Upper lobe of right lung (tissue), 1 donor: ENCODE measurements around the gene MYCBP2. TPM values are rescaled to one million over a fixed set of nuclear protein-coding genes. Genes with fewer than 3 reads are reported as not detected.
"Not testable (repeated sequence)": the region's sequence is repeated elsewhere in the genome, so short reads cannot be mapped to it uniquely, and the experiment has no call there.

ENCODE experiments used
- ATAC-seq: fragments of 200-7000 bp; cut with Tn5 transposase; one replicate; pipeline ENCODE4 v1.9.1; 2020; ENCODE audit warnings: mild to moderate bottlenecking, moderate library complexity
- DNase-seq: peaks from one replicate; pipeline ENCODE4 v3.0.0-alpha.2; 2020
- H3K27ac ChIP-seq: fragments of 200-600 bp; one replicate; pipeline ENCODE4 v1.8.0; 2022
- H3K27me3 ChIP-seq: fragments of 200-600 bp; one replicate; pipeline ENCODE4 v1.8.0; 2022; ENCODE audit warnings: mild to moderate bottlenecking
- H3K36me3 ChIP-seq: fragments of 200-600 bp; one replicate; pipeline ENCODE4 v1.8.0; 2022
- H3K4me1 ChIP-seq: fragments of 200-600 bp; one replicate; pipeline ENCODE4 v1.8.0; 2022
- H3K4me3 ChIP-seq: fragments of 200-600 bp; one replicate; pipeline ENCODE4 v1.8.0; 2022; ENCODE audit warnings: mild to moderate bottlenecking
- H3K9me3 ChIP-seq: fragments of 200-600 bp; one replicate; pipeline ENCODE4 v1.8.0; 2022
- intact Hi-C: fragments of 100-400 bp; cut with DNase I; formaldehyde crosslinking; loops from one replicate; pipeline ENCODE4 v1.11.0; 2022
- total RNA-seq: library from RNA; stranded (reverse); fragmentation: NEBNext Ultra II Directional; extraction: Animal tissue kit (Norgen Biotek cat#: 25700); gene quantifications from one replicate; pipeline ENCODE4 v1.2.1, GENCODE V29; 2021
- TF ChIP-seq, protein P1 (sequence below): fragments of 200-600 bp; IDR thresholded peaks from one replicate; pipeline ENCODE4 v1.8.0; 2022; ENCODE audit warnings: antibody characterized with exemption
- donor health status: DM: no; HTN: yes; CAD: no; lungs with severe emphysema.

The MYCBP2 gene
- total RNA-seq, 1 donor from 2014 or later, result 94.2 TPM

DNA sequence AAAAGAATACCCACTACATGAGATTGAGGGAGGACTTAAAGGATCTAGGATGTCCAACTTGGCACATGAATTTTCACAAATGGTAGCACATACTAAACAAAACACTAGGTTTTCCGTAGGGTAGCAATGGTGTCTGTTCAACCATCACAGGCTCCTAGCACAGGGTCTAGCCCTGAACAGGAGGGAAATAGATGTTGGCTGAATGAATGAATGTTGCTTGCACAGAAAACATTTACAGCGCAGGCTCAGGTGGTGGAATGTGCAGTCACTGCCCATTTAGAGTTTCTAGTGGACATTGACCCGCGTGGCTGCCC is 1.9 kb upstream of the MYCBP2 start:
- ATAC-seq, result no peak
- intact Hi-C loops, result no loop called here
- H3K9me3 ChIP-seq, result no peaks in the 10 kb centered on the region

DNA sequence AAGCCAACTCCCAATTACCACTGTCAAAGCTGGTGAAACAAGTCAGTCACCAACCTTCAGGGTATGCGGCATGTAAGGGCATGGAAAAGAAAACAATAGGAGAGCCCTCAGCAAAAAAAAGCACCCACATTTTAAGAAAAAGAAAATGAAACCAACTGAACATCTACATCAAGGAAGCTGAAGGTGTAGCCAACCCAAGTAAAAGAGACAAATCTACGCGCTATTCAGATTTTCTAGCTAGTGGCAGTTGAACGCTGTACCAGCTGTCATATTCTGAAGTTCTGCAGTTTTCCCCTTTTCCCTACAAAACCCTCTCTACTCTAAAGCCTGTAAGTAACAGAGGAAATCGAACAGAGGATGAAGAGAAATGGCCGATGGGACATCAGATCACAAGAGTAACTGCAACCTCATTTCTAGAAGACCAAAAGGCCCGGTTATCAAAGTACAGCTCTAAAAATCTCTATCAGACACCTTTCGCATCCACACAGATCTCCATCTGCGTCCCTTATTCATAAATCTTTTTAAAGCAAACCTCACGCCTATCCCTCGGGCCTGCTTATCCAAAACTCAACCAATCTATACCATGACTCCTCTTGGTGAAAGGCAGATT is 1.4 kb downstream of the MYCBP2 start:
- ATAC-seq, result no peak
- Histone ChIP-seq H3K9me3 (no peaks in the 10 kb centered on the region), H3K36me3 (no peaks in the 10 kb centered on the region), H3K4me1 (peaks cover 39% of the 10 kb centered on the region), H3K4me3 (peak overlapping the region; percentile 90), H3K27me3 (no peaks in the 10 kb centered on the region), H3K27ac (peak overlapping the region; percentile 78)
- intact Hi-C loops, result no loop called here
- no peak for DNase-seq
- TF ChIP-seq, protein P1, sequence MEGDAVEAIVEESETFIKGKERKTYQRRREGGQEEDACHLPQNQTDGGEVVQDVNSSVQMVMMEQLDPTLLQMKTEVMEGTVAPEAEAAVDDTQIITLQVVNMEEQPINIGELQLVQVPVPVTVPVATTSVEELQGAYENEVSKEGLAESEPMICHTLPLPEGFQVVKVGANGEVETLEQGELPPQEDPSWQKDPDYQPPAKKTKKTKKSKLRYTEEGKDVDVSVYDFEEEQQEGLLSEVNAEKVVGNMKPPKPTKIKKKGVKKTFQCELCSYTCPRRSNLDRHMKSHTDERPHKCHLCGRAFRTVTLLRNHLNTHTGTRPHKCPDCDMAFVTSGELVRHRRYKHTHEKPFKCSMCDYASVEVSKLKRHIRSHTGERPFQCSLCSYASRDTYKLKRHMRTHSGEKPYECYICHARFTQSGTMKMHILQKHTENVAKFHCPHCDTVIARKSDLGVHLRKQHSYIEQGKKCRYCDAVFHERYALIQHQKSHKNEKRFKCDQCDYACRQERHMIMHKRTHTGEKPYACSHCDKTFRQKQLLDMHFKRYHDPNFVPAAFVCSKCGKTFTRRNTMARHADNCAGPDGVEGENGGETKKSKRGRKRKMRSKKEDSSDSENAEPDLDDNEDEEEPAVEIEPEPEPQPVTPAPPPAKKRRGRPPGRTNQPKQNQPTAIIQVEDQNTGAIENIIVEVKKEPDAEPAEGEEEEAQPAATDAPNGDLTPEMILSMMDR, result no peak

More for the DNA sequence above, 1.9 kb upstream of the MYCBP2 start:
- Histone ChIP-seq H3K4me3 (peak overlapping the region; percentile 92), H3K36me3 (no peaks in the 10 kb centered on the region), H3K27ac (peak overlapping the region; percentile 92), H3K4me1 (peaks cover 28% of the 10 kb centered on the region), H3K27me3 (no peaks in the 10 kb centered on the region)
- no peak for DNase-seq
- TF ChIP-seq, protein P1, result no peak

DNA sequence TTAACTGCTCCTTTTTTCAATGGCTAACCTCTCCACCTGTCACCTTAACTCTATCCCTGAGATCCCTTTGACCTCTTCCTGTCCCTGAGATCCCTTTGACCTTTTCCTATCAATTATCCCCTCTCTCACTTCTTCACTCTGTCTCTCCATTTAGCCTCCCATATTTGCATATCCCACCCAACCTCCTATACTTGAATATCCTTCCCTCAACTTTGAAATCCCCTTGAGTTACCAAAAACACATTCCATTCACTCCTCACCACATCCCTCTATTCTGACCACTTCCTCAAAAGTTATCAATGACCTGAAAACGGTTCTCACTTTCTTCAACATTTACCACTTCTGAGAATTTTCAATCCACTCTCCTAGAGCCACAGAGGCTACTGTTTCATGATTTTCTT is 3.0 kb downstream of the MYCBP2 start:
- ATAC-seq (no peak), DNase-seq (no peak)
- no peaks in the 10 kb centered on the region for H3K27me3 ChIP-seq
- H3K27ac ChIP-seq, result no peak overlapping the region
- TF ChIP-seq, protein P1, result no peak
- peaks cover 41% of the 10 kb centered on the region for H3K4me1 ChIP-seq
- no peaks in the 10 kb centered on the region for H3K9me3 ChIP-seq
- no peak overlapping the region for H3K4me3 ChIP-seq
- H3K36me3 ChIP-seq, result no peaks in the 10 kb centered on the region
- intact Hi-C loops, result no loop called here

DNA sequence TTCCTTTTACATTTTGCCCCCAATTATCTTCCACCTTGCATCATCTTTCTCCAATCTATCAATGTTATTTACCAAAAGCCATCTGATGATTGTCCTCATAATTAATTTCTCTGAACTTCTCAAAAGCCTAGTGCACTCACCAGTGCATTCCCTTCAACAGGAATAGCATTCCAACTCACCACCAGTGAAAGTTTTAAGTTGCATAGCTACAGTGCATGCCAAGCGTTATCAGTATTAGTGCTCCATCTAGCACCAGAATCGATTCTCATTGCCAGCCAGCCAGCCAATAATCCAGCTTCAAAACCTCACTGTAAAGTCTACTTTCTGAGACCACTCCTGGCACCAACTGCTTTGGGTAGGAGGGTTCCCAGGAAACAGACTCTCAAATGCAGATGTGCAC is 7.4 kb downstream of the MYCBP2 start:
- TF ChIP-seq, protein P1, result no peak

DNA sequence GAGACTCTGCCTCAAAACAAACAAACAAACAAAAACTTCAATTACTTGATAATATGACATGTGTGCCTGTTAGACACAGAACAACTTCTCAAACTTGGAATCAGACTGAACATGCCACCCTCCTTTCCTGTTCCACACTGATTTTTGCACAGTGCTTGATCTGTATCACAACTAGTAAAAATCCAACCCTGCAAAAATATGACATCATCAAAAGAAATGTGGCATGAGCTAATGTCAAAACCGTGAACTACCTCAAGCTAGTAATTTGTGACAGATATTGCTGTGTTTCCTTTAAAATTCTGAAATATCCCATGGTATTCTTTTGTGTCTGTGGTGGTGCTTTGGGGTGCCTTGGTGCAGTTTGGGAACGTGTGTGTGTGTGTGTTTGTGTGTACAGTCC is 8.2 kb downstream of the MYCBP2 start:
- DNase-seq, result no peak
- no peaks in the 10 kb centered on the region for H3K27me3 ChIP-seq
- no peak overlapping the region for H3K27ac ChIP-seq
- H3K4me1 ChIP-seq, result peaks cover 29% of the 10 kb centered on the region
- no peak overlapping the region for H3K4me3 ChIP-seq
- TF ChIP-seq, protein P1, result no peak
- ATAC-seq, result no peak
- intact Hi-C loops, result no loop called here
- H3K9me3 ChIP-seq, result no peaks in the 10 kb centered on the region
- H3K36me3 ChIP-seq, result no peaks in the 10 kb centered on the region

More for the DNA sequence above, 7.4 kb downstream of the MYCBP2 start:
- H3K27me3 ChIP-seq, result no peaks in the 10 kb centered on the region
- ATAC-seq, result no peak
- intact Hi-C loops, result no loop called here
- no peaks in the 10 kb centered on the region for H3K36me3 ChIP-seq
- no peak for DNase-seq
- no peak overlapping the region for H3K4me3 ChIP-seq
- H3K27ac ChIP-seq, result no peak overlapping the region
- H3K4me1 ChIP-seq, result peaks cover 37% of the 10 kb centered on the region
- no peaks in the 10 kb centered on the region for H3K9me3 ChIP-seq

DNA sequence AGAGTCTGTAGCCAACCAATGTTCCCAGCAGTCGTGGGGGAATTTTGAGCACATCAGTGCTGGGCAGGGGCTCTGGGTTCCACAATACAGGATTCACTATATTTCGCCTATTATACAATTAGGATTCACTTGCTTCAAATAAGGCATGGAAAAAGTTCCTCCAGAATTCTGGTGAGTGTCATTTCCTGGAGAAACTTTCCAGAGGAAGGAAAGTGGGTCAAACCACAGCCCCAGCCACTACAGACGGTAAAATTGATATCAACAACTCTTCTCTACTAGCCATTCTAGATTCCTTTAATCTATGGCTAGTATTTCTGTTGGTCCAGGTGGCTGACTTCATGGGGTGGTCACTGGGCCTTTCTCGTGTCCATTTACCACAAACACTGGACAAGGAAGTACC is 10.5 kb downstream of the MYCBP2 start:
- peaks cover 21% of the 10 kb centered on the region for H3K4me1 ChIP-seq
- H3K27ac ChIP-seq, result no peak overlapping the region
- H3K27me3 ChIP-seq, result no peaks in the 10 kb centered on the region
- H3K9me3 ChIP-seq, result no peaks in the 10 kb centered on the region
- DNase-seq (no peak), ATAC-seq (no peak)
- no peaks in the 10 kb centered on the region for H3K36me3 ChIP-seq
- intact Hi-C loops, result no loop called here
- no peak overlapping the region for H3K4me3 ChIP-seq
- TF ChIP-seq, protein P1, result no peak

DNA sequence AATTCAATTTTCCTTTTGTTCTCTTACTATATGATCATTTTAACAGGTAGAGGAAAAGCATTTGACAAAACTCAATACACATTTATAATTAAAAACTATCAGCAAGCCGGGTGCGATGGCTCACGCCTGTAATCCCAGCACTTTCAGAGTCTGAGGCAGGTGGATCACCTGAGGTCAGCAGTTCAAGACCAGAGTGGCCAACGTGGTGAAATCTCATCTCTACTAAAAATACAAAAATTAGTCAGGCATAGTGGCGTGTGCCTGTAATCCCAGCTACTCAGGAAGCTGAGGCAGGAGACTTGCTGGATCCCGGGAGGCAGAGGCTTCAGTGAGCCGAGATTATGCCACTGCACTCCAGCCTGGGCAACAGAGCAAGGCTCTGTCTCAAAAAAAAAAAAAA is 11.4 kb downstream of the MYCBP2 start:
- H3K27ac ChIP-seq, ATAC-seq, H3K4me3 ChIP-seq, H3K27me3 ChIP-seq, intact Hi-C loops, DNase-seq, H3K9me3 ChIP-seq, H3K36me3 ChIP-seq: not testable (repeated sequence)
- peaks cover 30% of the 10 kb centered on the region for H3K4me1 ChIP-seq
